ENCODE measurements around the gene LZTS2. TPM values are rescaled to one million over a fixed set of nuclear protein-coding genes. Genes with fewer than 3 reads are reported as not detected.
A peak's percentile ranks its signal among the peaks of the same experiment; 100 is the strongest.

Gene LZTS2
- total RNA-seq, 1 donor from 2014 or later = 47.2 TPM

GRCh38 chr10:101008823-101009423 is 9.3 kb downstream of the LZTS2 start:
- DNase-seq (ENCODE audit: low spot score) = no peak
- intact Hi-C loops (cut with DNase I) = no loop called here

GRCh38 chr10:101010329-101010728 is 10.7 kb downstream of the LZTS2 start:
- no peak for DNase-seq (ENCODE audit: low spot score)
- intact Hi-C loops (cut with DNase I) = no loop called here

DNA sequence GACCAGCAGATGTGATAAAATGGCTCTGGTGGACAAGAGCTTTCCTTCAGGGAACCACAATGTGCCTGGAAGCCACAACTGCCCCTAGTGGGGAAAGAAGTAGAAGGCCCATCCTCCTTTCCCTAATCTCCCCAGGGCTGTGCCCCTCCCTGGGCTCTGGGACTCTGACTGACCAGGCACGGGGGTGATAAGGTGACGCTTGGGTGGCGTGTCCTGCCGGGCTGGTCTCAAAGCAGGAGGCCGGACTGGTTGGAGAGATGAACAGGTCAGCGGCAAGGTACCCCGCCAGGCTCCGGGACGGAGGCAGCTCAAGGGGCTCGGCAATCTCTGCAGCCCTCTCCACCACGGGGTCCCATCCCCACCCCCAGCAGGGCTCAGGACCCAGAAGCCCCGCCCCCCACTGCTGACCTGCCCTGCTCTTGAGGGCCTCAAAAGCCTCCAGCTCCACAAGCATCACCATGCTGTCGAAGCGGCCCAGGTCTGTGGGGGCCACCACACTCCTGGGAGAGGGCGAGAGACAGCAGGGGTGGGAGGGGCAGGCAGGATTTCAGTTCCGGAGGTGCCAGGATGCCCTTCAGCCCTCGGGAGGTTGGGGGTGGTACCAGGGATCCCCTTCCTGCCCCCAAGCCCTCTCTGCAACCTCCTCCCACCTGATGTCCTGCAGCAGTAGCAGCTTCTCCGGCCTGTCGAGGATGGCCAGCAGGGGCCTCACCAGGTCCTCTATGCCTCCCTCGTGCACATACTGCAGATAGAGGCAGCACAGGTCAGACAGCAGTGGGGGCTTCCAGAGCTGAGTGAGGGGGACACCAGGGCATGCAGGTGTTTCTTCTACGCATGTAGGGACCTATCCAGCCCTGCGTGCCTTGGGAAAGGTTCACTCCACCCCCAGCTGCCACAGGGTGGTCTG is 12.2 kb downstream of the LZTS2 start:
- intact Hi-C loops (cut with DNase I) = no loop called here
- no peak for DNase-seq (ENCODE audit: low spot score)

GRCh38 chr10:101012525-101013364 is 13.1 kb downstream of the LZTS2 start:
- peak; percentile 92 for DNase-seq (ENCODE audit: low spot score)
- intact Hi-C loops (cut with DNase I) = no loop called here

DNA sequence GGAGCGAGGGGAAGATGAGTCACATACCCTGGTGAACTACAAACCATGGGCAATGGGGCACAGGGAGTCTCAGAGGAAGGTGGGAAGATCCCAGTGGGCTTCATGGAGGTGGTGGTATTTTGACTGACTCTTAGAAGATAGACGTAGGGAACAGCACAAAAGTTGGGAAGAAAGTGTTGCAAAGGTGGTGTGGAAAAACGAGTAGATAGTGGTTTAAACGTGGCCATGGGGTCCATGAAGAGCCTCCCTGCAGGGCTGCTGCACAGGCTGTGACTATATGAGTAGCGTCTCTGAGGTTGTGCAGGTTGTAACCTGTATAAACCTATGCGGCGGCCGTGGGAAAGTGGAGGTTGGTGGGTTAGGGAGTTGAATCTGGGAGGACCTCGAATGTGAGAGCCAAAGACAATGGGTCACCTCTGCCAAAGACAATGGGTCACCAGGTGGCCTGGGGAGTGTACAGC is 13.8 kb downstream of the LZTS2 start:
- intact Hi-C loops (cut with DNase I) = no loop called here

DNA sequence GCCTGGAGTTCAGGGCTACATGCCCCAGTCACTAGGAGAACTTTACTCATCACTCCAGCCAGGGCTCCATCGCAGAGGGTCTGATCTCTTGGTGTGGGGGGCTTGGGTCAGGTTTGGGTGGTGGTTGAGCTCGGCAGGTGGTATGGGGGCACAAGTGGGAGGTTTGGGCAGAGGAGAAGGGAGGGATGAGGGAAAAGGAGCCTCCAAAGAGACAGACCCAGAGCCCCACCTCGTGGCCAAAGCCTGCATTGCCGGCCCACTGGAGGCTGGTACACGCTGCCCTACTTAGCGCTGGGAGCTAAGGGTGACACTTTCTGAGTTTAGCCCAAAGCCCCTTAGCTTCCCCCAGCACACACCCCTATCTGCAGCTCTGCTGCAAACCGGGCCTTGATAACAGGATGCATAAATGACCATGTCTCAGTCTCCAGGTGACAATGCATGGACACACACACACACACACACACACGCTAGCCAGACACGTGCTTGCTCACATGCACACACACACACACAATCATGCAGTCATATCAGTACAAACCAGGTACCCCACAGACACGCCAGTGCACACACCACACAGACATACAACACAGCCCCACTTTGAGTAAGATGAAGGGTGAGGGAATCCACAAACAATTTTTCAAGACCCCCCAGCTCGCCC is 14.7 kb downstream of the LZTS2 start:
- intact Hi-C loops (cut with DNase I) = loop anchor here (1.0 to 2.0 kb wide), 2 partner anchors 19 to 46 kb away; partner anchors contain the start of gene SEMA4G

More for the DNA sequence above, 13.8 kb downstream of the LZTS2 start:
- DNase-seq (ENCODE audit: low spot score) = no peak

GRCh38 chr10:101014966-101015581 is 15.5 kb downstream of the LZTS2 start:
- DNase-seq (ENCODE audit: low spot score) = no peak
- intact Hi-C loops (cut with DNase I) = loop anchor here (1.0 to 2.0 kb wide), 2 partner anchors 20 to 46 kb away; partner anchors contain the start of gene SEMA4G

More for the DNA sequence above, 14.7 kb downstream of the LZTS2 start:
- DNase-seq (ENCODE audit: low spot score) = peak; percentile 88

DNA sequence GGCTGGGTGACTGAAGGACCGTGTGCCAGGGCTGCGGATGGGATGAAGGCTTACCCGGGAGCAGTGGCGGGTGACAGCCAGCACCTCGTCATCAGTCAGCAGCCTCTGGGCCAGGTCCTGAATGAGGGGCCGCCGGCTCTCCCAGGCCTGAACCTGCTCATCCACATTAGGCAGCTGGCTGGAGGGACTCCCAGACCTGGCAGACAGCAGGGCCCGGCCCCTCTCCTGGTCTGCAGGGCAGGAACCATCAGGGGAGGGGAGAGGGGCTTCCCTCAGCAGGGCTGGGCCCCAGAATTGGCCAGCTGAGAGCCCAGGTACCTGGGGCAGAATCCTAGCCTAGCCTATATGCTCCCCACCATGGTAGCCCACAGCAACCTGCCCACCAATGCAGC is 16.0 kb downstream of the LZTS2 start:
- no peak for DNase-seq (ENCODE audit: low spot score)
- intact Hi-C loops (cut with DNase I) = loop anchor here (2.0 kb wide), 1 partner anchor 47 kb away; the partner anchor contains the start of gene SEMA4G

GRCh38 chr10:101016814-101017213 is 17.2 kb downstream of the LZTS2 start:
- no peak for DNase-seq (ENCODE audit: low spot score)
- intact Hi-C loops (cut with DNase I) = no loop called here

DNA sequence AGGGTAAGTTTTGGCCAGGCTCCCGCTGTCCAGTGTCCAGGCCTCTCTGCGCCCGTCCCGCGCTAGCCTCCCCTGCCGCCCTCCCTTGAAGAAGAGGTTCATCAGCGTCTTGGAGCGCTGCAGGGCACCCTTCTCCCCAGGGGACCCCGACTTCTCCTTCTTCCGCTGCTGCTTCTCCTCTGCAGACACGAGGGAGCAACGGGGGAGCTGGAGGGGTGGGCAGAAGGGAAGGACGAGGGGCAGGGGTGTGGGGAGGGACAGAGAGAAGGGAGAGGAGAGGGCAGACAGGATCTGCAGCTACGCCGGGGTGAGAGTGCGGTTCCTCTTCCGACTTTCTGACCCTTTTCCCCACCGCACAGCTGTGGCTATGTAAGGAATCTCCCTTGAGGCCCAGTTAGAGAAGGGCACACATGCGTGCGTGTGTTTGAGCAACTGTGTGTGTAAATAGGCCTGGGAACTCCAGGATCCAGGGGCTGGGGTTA is 18.6 kb downstream of the LZTS2 start:
- intact Hi-C loops (cut with DNase I) = no loop called here
- DNase-seq (ENCODE audit: low spot score) = no peak

GRCh38 chr10:101018600-101019439 is 19.2 kb downstream of the LZTS2 start:
- DNase-seq (ENCODE audit: low spot score) = peak; percentile 89
- intact Hi-C loops (cut with DNase I) = no loop called here

GRCh38 chr10:101019440-101019703 is 19.8 kb downstream of the LZTS2 start:
- DNase-seq (ENCODE audit: low spot score) = no peak
- intact Hi-C loops (cut with DNase I) = no loop called here

- no peak for DNase-seq (ENCODE audit: low spot score)
- intact Hi-C loops (cut with DNase I) = no loop called here
Observed at GRCh38 chr10:101020427-101021075, 20.9 kb downstream of the LZTS2 start.

- no peak for DNase-seq (ENCODE audit: low spot score)
- intact Hi-C loops (cut with DNase I) = no loop called here
Observed at GRCh38 chr10:101021239-101021638, 21.6 kb downstream of the LZTS2 start.

DNA sequence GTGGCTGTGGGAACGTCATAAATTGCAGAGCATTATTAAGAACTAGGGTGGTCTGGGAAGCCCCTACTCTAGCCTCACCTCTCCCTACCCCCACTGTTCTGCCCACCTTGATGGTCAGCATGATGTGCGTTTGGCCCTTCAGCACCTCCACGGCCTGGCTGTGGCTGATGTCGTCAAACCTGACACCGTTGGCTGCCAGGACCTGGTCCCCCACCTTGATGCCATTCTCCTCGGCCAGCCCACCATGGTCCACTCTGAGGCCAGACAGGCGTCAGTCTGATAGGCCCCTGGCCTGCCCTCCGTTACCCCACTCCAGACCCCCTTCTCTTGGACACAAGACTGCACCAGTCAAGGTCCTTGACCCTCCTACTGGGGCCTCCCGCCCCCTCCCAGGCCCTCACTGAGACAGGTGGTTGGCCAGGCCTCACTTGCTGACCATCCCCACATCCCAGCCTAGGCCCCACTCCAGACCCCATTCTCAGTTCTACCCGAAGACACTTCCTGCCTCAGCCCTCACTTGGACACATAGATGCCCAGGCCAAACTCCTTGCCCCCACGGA is 22.2 kb downstream of the LZTS2 start:
- intact Hi-C loops (cut with DNase I) = no loop called here
- no peak for DNase-seq (ENCODE audit: low spot score)

- DNase-seq (ENCODE audit: low spot score) = no peak
- intact Hi-C loops (cut with DNase I) = no loop called here
Observed at GRCh38 chr10:101022967-101023705, 23.5 kb downstream of the LZTS2 start.

All from cardiac septum (tissue), 1 donor.